ENCODE data around the gene NDEL1.

DNA sequence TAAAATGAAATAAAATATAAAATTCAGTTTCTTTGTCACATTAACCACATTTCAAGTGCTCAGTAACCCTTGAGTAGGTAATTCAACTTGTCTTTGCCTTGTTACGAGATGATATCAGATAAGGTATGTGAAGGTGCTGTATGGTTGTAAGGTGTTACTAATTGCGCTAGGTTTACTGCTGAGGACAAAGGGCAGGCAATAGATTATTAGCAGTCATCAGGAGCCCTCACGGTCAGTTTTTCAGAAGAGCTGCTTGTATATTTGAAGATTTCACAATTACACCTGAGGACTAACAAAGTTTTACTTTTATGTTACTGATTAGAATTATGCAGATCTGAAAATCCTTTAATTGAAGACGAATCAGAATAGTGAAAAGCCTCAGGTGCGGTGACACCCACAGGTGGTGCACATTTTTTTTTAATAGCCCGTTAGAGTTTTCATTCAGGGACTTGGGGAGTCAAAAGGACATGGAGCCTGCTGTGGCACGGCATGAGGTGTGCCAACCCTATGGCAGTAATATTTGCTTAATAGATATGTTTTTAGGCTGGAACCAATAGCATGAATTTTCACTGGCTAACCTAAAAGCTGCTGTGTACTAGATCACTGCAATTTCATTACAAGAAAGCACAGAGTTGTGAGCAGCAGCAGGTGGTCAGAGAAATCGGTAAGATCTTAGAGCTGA is 16.4 kb downstream of the NDEL1 start:
- TF ChIP-seq, protein P1, sequence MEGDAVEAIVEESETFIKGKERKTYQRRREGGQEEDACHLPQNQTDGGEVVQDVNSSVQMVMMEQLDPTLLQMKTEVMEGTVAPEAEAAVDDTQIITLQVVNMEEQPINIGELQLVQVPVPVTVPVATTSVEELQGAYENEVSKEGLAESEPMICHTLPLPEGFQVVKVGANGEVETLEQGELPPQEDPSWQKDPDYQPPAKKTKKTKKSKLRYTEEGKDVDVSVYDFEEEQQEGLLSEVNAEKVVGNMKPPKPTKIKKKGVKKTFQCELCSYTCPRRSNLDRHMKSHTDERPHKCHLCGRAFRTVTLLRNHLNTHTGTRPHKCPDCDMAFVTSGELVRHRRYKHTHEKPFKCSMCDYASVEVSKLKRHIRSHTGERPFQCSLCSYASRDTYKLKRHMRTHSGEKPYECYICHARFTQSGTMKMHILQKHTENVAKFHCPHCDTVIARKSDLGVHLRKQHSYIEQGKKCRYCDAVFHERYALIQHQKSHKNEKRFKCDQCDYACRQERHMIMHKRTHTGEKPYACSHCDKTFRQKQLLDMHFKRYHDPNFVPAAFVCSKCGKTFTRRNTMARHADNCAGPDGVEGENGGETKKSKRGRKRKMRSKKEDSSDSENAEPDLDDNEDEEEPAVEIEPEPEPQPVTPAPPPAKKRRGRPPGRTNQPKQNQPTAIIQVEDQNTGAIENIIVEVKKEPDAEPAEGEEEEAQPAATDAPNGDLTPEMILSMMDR (IDR thresholded peaks at IDR 0.05; ENCODE audit: low read depth, low read length, missing input control): no peak
- TF ChIP-seq YY1 (IDR thresholded peaks at IDR 0.05) (peak; percentile 12), RAD21 (IDR thresholded peaks at IDR 0.05) (no peak), TAF1 (conservative IDR thresholded peaks at IDR 0.05) (no peak), FOXA2 (IDR thresholded peaks at IDR 0.05) (no peak), JUND (IDR thresholded peaks at IDR 0.05) (no peak), NR2F2 (IDR thresholded peaks at IDR 0.05) (no peak), MAX (IDR thresholded peaks at IDR 0.05) (no peak)
- TF ChIP-seq, protein P2, sequence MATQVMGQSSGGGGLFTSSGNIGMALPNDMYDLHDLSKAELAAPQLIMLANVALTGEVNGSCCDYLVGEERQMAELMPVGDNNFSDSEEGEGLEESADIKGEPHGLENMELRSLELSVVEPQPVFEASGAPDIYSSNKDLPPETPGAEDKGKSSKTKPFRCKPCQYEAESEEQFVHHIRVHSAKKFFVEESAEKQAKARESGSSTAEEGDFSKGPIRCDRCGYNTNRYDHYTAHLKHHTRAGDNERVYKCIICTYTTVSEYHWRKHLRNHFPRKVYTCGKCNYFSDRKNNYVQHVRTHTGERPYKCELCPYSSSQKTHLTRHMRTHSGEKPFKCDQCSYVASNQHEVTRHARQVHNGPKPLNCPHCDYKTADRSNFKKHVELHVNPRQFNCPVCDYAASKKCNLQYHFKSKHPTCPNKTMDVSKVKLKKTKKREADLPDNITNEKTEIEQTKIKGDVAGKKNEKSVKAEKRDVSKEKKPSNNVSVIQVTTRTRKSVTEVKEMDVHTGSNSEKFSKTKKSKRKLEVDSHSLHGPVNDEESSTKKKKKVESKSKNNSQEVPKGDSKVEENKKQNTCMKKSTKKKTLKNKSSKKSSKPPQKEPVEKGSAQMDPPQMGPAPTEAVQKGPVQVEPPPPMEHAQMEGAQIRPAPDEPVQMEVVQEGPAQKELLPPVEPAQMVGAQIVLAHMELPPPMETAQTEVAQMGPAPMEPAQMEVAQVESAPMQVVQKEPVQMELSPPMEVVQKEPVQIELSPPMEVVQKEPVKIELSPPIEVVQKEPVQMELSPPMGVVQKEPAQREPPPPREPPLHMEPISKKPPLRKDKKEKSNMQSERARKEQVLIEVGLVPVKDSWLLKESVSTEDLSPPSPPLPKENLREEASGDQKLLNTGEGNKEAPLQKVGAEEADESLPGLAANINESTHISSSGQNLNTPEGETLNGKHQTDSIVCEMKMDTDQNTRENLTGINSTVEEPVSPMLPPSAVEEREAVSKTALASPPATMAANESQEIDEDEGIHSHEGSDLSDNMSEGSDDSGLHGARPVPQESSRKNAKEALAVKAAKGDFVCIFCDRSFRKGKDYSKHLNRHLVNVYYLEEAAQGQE (IDR thresholded peaks at IDR 0.05): no peak
